GM12891 (cell line): Measurements from ENCODE around the gene RNFT1.

Experiments
- DNase-seq: peaks from one replicate; pipeline ENCODE4 v3.0.0; 2011; ENCODE audit warnings: low spot score; ENCODE audit not compliant: insufficient read length
- FAIRE-seq: peaks from 2 replicates; lab custom pipeline; 2011; peaks lifted over from hg19 to GRCh38; lab: Jason Lieb, UNC
- PAX5 ChIP-seq: IDR thresholded peaks from 2 replicates; pipeline ENCODE4 v1.6.1; 2011; ENCODE audit warnings: low read length, moderate library complexity, mild to moderate bottlenecking; ENCODE audit not compliant: insufficient read depth, severe bottlenecking
- POLR2A ChIP-seq: IDR thresholded peaks from 2 replicates; pipeline ENCODE4 v1.6.1; 2011; ENCODE audit warnings: low read depth, low read length, control low read depth
- POLR2AphosphoS5 ChIP-seq: IDR thresholded peaks from 2 replicates; pipeline ENCODE4 v1.6.1; 2011; ENCODE audit warnings: low read depth, low read length, control low read depth
- POU2F2 ChIP-seq: IDR thresholded peaks from 2 replicates; pipeline ENCODE4 v1.6.1; 2011; ENCODE audit warnings: low read depth, mild to moderate bottlenecking, control low read depth, low read length, moderate library complexity
- SPI1 ChIP-seq: IDR thresholded peaks from 2 replicates; pipeline ENCODE4 v1.6.1; 2011; ENCODE audit warnings: low read depth, low read length, control low read depth
- TAF1 ChIP-seq: IDR thresholded peaks from 2 replicates; pipeline ENCODE4 v1.6.1; 2011; ENCODE audit warnings: low read depth, low read length, control low read depth

RNFT1 gene

GRCh38 chr17:59907467-59907866 lies 57.1 kb downstream of the RNFT1 start:
- no peak for TF ChIP-seq SPI1
- TF ChIP-seq TAF1 = no peak
- TF ChIP-seq PAX5 = no peak
- TF ChIP-seq POLR2AphosphoS5 = no peak
- no peak for TF ChIP-seq POLR2A
- no peak for TF ChIP-seq POU2F2
- no peak for DNase-seq
- FAIRE-seq = no peak

- DNase-seq (no peak), FAIRE-seq (no peak)
- TF ChIP-seq POLR2A = no peak
- no peak for TF ChIP-seq POU2F2
- no peak for TF ChIP-seq POLR2AphosphoS5
- no peak for TF ChIP-seq TAF1
- no peak for TF ChIP-seq SPI1
- TF ChIP-seq PAX5 = no peak
Measured at GRCh38 chr17:59903455-59903854, 61.1 kb downstream of the RNFT1 start.
